ENCODE results near the gene CYP4F11. TPM values are rescaled to one million over a fixed set of nuclear protein-coding genes. Genes with fewer than 3 reads are reported as not detected.
"Not testable (repeated sequence)": the region's sequence is repeated elsewhere in the genome, so short reads cannot be mapped to it uniquely, and the experiment has no call there.

CYP4F11 gene
- total and polyA plus RNA-seq, 12 donors = 0.18 to 10.5 (median 2.5) TPM; not detected in 2

DNA sequence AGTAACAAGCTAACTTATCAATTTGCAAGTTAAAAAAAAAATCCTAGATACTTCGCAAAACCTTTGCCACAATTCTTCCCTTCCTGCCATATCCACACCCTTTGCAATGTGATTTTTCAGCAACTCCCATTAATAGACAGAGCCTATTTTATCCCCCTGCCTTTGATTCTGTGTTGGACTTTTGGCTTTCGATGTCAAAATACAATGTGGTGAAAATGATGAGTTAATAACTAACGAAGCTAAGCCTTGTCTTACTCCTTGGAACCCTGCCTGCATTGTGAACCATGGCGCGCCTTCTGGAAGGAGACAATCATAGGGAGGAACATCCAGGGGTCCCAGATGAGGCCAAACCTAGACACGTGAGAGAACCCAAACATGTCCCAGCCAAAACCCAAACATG is 42.9 kb downstream of the CYP4F11 start:
- WGBS, 4 donors = 67 to 80% (median 76%) methylated on average over 6 of the region's 6 CpGs
- no peaks in the 10 kb centered on the region for H3K4me1 ChIP-seq (replicated peaks in 1 of 2)
- H3K36me3 ChIP-seq (replicated peaks in 1 of 2) = no peaks in the 10 kb centered on the region
- no peak overlapping the region for H3K27ac ChIP-seq
- DNase-seq = no peak
- no peak overlapping the region for H3K4me3 ChIP-seq
- H3K27me3 ChIP-seq = no peaks in the 10 kb centered on the region
- intact Hi-C loops (cut with DNase I) = no loop called here
- TF ChIP-seq, protein P1, sequence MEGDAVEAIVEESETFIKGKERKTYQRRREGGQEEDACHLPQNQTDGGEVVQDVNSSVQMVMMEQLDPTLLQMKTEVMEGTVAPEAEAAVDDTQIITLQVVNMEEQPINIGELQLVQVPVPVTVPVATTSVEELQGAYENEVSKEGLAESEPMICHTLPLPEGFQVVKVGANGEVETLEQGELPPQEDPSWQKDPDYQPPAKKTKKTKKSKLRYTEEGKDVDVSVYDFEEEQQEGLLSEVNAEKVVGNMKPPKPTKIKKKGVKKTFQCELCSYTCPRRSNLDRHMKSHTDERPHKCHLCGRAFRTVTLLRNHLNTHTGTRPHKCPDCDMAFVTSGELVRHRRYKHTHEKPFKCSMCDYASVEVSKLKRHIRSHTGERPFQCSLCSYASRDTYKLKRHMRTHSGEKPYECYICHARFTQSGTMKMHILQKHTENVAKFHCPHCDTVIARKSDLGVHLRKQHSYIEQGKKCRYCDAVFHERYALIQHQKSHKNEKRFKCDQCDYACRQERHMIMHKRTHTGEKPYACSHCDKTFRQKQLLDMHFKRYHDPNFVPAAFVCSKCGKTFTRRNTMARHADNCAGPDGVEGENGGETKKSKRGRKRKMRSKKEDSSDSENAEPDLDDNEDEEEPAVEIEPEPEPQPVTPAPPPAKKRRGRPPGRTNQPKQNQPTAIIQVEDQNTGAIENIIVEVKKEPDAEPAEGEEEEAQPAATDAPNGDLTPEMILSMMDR (IDR thresholded peaks at IDR 0.05) = no peak
- TF ChIP-seq POLR2A (IDR thresholded peaks at IDR 0.05) = no peak
- H3K9me3 ChIP-seq (replicated peaks in 1 of 3) = no peaks in the 10 kb centered on the region

DNA sequence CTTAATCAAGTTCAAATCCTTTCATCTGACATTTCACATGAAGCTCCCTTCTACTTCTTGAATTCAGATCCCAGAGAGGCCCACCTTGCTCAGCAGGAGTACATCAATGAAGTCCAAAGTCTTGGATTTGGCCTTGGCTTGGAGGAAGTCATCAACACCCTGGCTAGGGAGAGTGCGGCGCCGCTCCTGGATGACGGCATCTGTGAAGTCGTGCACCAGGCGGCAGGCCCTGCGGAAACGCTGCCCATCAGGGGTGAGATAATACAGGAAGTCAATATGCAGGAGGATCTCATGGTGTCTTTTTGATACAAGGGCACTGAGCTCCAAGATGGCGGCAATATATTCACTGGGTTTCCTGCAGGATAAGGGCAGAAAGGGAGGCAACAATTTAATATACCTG is 45.0 kb downstream of the CYP4F11 start:
- H3K9me3 ChIP-seq (replicated peaks in 1 of 3); H3K36me3 ChIP-seq (replicated peaks in 1 of 2); H3K27me3 ChIP-seq; H3K4me1 ChIP-seq (replicated peaks in 1 of 2); intact Hi-C loops (cut with DNase I); H3K27ac ChIP-seq; DNase-seq; H3K4me3 ChIP-seq: not testable (repeated sequence)
- whole genome bisulfite sequencing, 4 donors = 75 to 90% (median 86%) methylated on average over 6 to 9 of the region's 9 CpGs

DNA sequence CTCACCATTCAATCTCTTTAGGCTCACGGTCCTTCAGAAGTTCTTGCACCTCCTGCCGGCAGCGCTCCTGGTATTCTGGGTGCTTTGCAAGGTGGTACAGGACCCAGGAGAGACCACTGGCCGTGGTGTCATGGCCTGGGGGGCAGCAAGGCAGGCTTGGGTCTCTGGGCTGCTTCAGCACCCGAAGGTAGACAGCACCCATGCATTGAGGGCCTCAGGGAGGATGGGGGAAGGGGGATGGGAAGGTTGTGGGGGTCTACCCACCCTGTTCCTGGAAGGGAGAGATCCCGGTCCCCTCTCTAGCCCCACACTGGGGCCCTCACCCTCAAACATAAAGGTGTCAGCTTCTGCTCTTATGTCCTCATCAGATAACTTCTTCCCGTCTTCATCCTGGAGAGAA is 48.4 kb downstream of the CYP4F11 start:
- no peaks in the 10 kb centered on the region for H3K4me1 ChIP-seq (replicated peaks in 1 of 2)
- no peak overlapping the region for H3K27ac ChIP-seq
- H3K27me3 ChIP-seq = peaks cover 3% of the 10 kb centered on the region
- no peak for DNase-seq
- H3K36me3 ChIP-seq (replicated peaks in 1 of 2) = no peaks in the 10 kb centered on the region
- H3K4me3 ChIP-seq = no peak overlapping the region
- intact Hi-C loops (cut with DNase I) = no loop called here
- TF ChIP-seq POLR2A (IDR thresholded peaks at IDR 0.05) = no peak
- H3K9me3 ChIP-seq (replicated peaks in 1 of 3) = no peaks in the 10 kb centered on the region
- WGBS, 4 donors = 63 to 74% (median 68%) methylated on average over 4 to 7 of the region's 7 CpGs

DNA sequence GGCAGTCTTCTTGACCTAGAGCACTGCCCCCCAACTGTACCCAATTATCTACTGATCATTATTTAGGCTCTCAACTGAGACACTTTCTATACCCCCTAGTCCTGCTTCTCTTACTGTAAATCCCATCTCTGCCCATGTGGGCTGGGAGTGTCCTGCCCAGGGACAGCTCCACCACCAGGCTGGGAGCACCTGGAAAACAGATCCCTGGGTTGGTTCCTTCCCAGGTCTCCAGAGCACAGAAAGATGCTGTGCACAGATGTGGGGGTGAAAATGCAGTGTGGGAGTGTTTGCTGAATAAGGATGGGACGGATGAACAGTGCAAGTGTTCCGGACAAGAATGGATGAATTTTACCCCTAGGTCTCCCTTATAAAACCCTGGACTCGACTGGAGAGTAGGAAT is 49.2 kb downstream of the CYP4F11 start:
- no peak overlapping the region for H3K4me3 ChIP-seq
- 53 to 64% (median 54%) methylated on average over 3 of the region's 3 CpGs for WGBS, 4 donors
- H3K27me3 ChIP-seq = peaks cover 3% of the 10 kb centered on the region
- no peaks in the 10 kb centered on the region for H3K36me3 ChIP-seq (replicated peaks in 1 of 2)
- intact Hi-C loops (cut with DNase I) = no loop called here
- no peaks in the 10 kb centered on the region for H3K9me3 ChIP-seq (replicated peaks in 1 of 3)
- H3K27ac ChIP-seq = no peak overlapping the region
- no peaks in the 10 kb centered on the region for H3K4me1 ChIP-seq (replicated peaks in 1 of 2)
- no peak for DNase-seq
- TF ChIP-seq, protein P1 (IDR thresholded peaks at IDR 0.05) = no peak
- no peak for TF ChIP-seq POLR2A (IDR thresholded peaks at IDR 0.05)

DNA sequence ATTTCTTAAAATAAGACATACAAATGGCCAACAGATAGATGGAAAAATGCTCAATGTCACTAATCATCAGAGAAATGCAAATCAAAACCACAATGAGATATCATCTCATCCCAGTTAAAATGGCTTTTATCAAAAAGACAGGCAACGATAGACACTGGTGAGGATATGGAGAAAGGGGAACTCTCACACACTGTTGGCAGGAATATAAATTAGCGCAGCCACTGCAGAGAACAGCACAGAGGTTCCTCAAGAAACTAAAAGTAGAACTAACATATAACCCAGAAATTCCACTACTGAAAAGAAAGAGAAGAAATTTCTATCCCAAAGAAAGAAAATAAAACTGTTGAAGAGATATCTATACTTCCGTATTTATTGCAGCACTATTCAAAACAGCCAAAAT is 51.0 kb downstream of the CYP4F11 start:
- 54 to 72% (median 64%) methylated on average over 3 of the region's 3 CpGs for WGBS, 4 donors
- H3K36me3 ChIP-seq (replicated peaks in 1 of 2); intact Hi-C loops (cut with DNase I); H3K9me3 ChIP-seq (replicated peaks in 1 of 3); DNase-seq; H3K4me1 ChIP-seq (replicated peaks in 1 of 2); H3K4me3 ChIP-seq; H3K27me3 ChIP-seq; H3K27ac ChIP-seq: not testable (repeated sequence)

DNA sequence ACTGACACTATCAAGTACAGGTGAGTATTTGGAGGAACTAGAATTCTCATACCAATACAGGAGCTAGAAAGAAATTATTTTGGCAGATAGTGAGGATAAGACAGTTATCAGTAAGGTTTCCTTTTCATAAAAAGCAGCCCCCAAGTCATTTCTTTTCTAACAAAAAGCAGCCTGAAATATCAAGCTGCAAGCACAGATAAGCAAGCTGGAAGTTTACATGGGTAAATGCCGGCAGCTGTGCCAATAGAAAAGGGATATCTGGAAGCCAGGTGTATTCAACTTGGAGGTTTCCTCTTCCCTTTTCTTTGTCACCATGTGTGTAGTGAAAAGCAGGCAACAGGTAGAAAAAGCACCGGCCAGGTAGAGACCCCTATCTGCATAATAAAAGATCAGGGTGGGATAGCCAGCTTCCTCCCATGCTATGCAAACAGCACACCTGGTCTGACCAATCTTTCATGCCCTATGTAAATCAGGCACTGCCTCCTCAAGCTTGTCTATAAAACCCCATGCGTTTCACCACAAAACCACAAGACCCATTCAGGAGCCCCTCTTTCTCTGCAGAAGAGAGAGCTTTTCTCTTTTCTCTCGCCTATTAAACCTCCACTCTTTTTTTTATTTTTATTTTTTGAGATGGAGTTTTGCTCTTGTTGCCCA is 59.4 kb downstream of the CYP4F11 start:
- DNase-seq = no peak
- TF ChIP-seq POLR2A (IDR thresholded peaks at IDR 0.05) = no peak
- TF ChIP-seq, protein P1 (IDR thresholded peaks at IDR 0.05) = no peak
- H3K27ac ChIP-seq = no peak overlapping the region
- 36 to 47% (median 40%) methylated on average over 4 of the region's 4 CpGs for WGBS, 4 donors
- H3K36me3 ChIP-seq (replicated peaks in 1 of 2) = no peaks in the 10 kb centered on the region
- H3K27me3 ChIP-seq = peaks cover 22% of the 10 kb centered on the region
- intact Hi-C loops (cut with DNase I) = no loop called here
- H3K4me3 ChIP-seq = no peak overlapping the region
- no peaks in the 10 kb centered on the region for H3K9me3 ChIP-seq (replicated peaks in 1 of 3)
- no peaks in the 10 kb centered on the region for H3K4me1 ChIP-seq (replicated peaks in 1 of 2)

DNA sequence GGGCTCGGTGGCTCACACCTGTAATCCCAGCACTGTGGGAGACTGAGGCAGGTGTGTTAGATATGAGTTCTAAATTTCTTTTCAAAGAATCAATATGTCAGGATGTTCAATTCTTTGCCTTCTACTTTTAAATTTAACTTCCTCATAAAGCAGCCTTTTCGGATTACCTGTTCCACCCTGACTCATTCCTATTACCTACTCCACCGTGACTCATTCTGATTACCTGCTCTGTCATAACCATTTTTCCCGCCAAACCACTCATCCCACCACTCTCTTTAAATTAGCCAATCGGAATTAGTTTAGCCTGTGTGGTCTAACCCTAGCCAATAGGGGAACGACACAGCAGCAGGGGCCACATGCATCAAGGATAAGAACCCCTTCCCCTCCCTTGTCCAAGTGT is 60.6 kb downstream of the CYP4F11 start:
- intact Hi-C loops (cut with DNase I); H3K4me1 ChIP-seq (replicated peaks in 1 of 2); DNase-seq; H3K4me3 ChIP-seq; H3K9me3 ChIP-seq (replicated peaks in 1 of 3); H3K27ac ChIP-seq; H3K36me3 ChIP-seq (replicated peaks in 1 of 2): not testable (repeated sequence)
- peaks cover 22% of the 10 kb centered on the region for H3K27me3 ChIP-seq
- WGBS, 4 donors = 72 to 89% (median 76%) methylated on average over 6 of the region's 6 CpGs
